ENCODE results near the gene RFX2. TPM values are rescaled to one million over a fixed set of nuclear protein-coding genes. Genes with fewer than 3 reads are reported as not detected.
"Not testable (repeated sequence)": the region's sequence is repeated elsewhere in the genome, so short reads cannot be mapped to it uniquely, and the experiment has no call there.

The RFX2 gene
- total RNA-seq, 2 experiments from 2014 or later, result 5.4 to 5.5 TPM

GRCh38 chr19:5971714-5972354 is 138.5 kb downstream of the RFX2 start:
- CTCF ChIA-PET, result interaction anchor here (1.0 to 1.7 kb wide), 4 partner anchors 16 to 168 kb away, joined by 3 to 4 read pairs (median 3); no protein-coding TSS in a partner anchor
- POLR2A ChIA-PET, result no interaction called here

GRCh38 chr19:5969476-5969875 is 140.8 kb downstream of the RFX2 start:
- POLR2A ChIA-PET, result no interaction called here
- CTCF ChIA-PET, result interaction anchor here (0.7 kb wide), 1 partner anchor 692 kb away, joined by 3 read pairs; no protein-coding TSS in a partner anchor

DNA sequence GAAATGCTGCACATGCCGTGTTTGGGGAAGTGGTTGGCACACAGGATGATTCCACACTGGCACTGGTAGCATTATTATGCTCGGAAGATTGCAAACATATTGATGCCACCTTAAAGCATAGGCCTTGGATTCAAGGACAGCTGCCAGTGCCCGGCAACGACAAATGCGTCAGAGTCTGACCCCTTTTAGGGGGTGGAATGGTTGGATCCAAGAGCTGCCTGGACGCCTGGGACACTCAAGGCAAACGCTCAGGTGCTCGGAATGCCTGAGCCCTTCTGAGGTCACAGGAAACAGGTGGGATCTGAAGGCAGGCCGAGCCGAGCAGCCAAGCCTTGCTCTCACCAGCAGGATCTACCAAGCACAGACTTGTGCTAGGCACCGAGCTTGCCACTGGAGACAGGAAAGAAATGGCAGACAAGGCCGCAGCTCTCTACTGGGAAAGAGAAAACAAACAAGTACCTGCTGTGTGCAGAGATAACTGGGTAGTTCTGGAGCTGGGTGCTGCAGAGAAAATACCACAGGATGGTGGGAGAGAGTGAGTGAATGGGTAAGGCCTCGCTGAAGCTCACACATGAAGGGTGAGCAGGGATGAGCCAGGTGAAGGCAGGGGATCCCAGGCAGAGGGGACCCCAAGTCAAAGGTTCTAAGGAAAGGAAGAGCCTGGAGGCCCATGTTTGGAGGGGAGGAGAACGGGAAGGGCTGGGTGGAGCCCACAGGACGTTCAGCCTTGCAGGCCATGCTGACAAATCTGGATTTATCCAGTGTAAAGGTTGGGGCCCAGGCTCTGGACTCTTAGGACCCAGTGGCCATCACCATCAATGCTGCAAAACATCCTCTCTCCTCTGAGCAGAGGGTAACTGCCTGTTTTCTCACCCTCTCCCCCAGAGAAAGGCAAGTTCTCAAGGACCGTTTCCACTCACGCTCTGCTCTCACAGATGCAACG is 141.6 kb downstream of the RFX2 start:
- CTCF ChIA-PET, result interaction anchor here (1.0 to 2.7 kb wide), 15 partner anchors 8 to 165 kb away, joined by 3 to 11 read pairs (median 5); partner anchors contain the start of genes NDUFA11 and VMAC
- POLR2A ChIA-PET, result interaction anchor here (1.1 to 1.6 kb wide), 2 partner anchors 9 to 64 kb away, joined by 3 to 5 read pairs; partner anchors contain the start of genes RANBP3 and VMAC

- ChIA-PET CTCF (interaction anchor here (0.5 to 2.7 kb wide), 19 partner anchors 8 to 188 kb away, joined by 3 to 11 read pairs (median 4); partner anchors contain the start of genes NDUFA11, RANBP3 and VMAC), POLR2A (interaction anchor here (1.1 to 1.6 kb wide), 2 partner anchors 10 to 64 kb away, joined by 3 to 5 read pairs; partner anchors contain the start of genes RANBP3 and VMAC)
Observed at GRCh38 chr19:5967994-5968430, 142.3 kb downstream of the RFX2 start.

GRCh38 chr19:5967571-5967970 is 142.7 kb downstream of the RFX2 start:
- POLR2A ChIA-PET, result interaction anchor here (1.1 to 1.6 kb wide), 2 partner anchors 10 to 63 kb away, joined by 3 to 5 read pairs; partner anchors contain the start of genes RANBP3 and VMAC
- CTCF ChIA-PET, result interaction anchor here (0.5 to 2.7 kb wide), 18 partner anchors 8 to 188 kb away, joined by 3 to 11 read pairs (median 4); partner anchors contain the start of genes NDUFA11 and RANBP3

DNA sequence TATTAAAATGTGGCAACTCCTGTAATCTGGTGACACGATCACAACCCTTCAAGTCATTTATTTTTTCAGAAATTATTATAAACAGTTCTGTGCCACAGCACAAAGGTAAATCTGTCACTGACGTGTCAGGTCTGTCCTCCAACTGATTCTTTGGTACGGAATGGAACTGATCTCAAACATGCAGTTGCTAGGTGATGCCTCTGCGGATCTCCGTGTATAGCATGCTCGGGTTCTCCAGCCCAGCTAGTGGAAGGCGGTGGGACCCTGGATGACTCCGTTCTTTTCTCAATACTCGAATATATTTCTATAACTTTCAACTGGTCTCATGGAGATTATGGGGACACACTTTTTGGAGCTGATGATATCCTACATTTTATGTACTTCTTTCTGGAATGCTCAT is 143.4 kb downstream of the RFX2 start:
- POLR2A ChIA-PET, result no interaction called here
- CTCF ChIA-PET, result interaction anchor here (1.2 to 2.7 kb wide), 8 partner anchors 10 to 163 kb away, joined by 3 to 11 read pairs (median 4); partner anchors contain the start of gene RANBP3

DNA sequence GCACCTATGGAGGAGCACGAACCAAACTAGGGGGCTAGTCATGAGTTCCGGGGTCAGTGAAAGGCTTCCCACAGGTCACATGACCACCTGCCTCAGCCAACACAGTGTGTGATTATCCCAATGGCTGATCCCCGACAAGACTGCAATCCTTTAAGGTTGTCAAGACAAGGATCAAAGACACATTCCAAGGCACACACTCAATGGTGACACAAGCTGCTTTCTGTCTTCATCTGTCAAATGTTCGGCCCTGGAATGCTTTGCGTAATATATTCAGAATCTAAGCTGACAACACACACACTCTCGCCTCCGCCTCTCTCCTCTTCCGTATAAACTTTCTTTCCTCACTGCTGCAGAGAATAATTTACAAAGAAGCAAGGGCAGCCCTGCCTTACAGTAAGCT is 144.1 kb downstream of the RFX2 start:
- CTCF ChIA-PET, result interaction anchor here (1.7 to 2.7 kb wide), 2 partner anchors 10 to 17 kb away, joined by 3 to 10 read pairs; no protein-coding TSS in a partner anchor
- POLR2A ChIA-PET, result no interaction called here

- CTCF ChIA-PET, result interaction anchor here (2.1 kb wide), 1 partner anchor 161 kb away, joined by 4 read pairs; no protein-coding TSS in a partner anchor
- POLR2A ChIA-PET, result no interaction called here
Observed at GRCh38 chr19:5964816-5965565, 145.3 kb downstream of the RFX2 start.

DNA sequence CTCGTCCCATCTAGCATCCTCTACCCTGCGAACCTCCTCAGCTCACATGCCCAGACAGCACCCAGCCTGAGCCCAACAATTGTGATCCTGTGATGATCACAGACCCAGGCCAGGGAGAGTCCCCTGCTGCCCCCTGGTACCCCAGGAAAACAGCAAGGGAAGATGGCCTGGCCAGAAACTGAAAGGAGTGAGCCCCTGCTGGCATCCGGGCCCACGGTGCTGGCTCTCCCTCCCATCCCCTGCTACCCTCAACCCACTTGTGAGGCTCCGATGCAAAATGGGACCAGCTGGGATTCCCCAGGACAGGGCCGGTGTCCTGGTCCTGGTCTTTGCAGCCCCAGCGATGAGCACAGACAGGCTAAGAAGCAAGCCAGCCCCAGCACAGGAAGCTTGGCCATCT is 146.4 kb downstream of the RFX2 start:
- POLR2A ChIA-PET, result no interaction called here
- CTCF ChIA-PET, result interaction anchor here (2.1 kb wide), 1 partner anchor 160 kb away, joined by 4 read pairs; no protein-coding TSS in a partner anchor

GRCh38 chr19:5963259-5963658 is 147.0 kb downstream of the RFX2 start:
- POLR2A ChIA-PET, result not testable (repeated sequence)
- CTCF ChIA-PET, result interaction anchor here (2.1 kb wide), 1 partner anchor 159 kb away, joined by 4 read pairs; no protein-coding TSS in a partner anchor

- POLR2A ChIA-PET, result interaction anchor here (0.6 to 1.5 kb wide), 5 partner anchors 12 to 1227 kb away, joined by 3 to 13 read pairs (median 5); no protein-coding TSS in a partner anchor
Observed at GRCh38 chr19:5961969-5962945, 148.0 kb downstream of the RFX2 start.

GRCh38 chr19:5961641-5961968 is 148.7 kb downstream of the RFX2 start:
- CTCF ChIA-PET, result interaction anchor here (1.1 to 1.3 kb wide), 2 partner anchors 13 to 61 kb away, joined by 3 read pairs; no protein-coding TSS in a partner anchor

More at GRCh38 chr19:5961969-5962945, 148.0 kb downstream of the RFX2 start:
- CTCF ChIA-PET, result interaction anchor here (0.5 to 1.3 kb wide), 4 partner anchors 8 to 1522 kb away, joined by 3 read pairs; no protein-coding TSS in a partner anchor

GRCh38 chr19:5960005-5961001 is 150.0 kb downstream of the RFX2 start:
- ChIA-PET CTCF (interaction anchor here (0.7 to 1.6 kb wide), 2 partner anchors 8 to 10 kb away, joined by 3 to 4 read pairs; no protein-coding TSS in a partner anchor), POLR2A (no interaction called here)

More at GRCh38 chr19:5961641-5961968, 148.7 kb downstream of the RFX2 start:
- POLR2A ChIA-PET, result interaction anchor here (1.2 to 1.5 kb wide), 2 partner anchors 11 to 14 kb away, joined by 3 to 5 read pairs; no protein-coding TSS in a partner anchor

DNA sequence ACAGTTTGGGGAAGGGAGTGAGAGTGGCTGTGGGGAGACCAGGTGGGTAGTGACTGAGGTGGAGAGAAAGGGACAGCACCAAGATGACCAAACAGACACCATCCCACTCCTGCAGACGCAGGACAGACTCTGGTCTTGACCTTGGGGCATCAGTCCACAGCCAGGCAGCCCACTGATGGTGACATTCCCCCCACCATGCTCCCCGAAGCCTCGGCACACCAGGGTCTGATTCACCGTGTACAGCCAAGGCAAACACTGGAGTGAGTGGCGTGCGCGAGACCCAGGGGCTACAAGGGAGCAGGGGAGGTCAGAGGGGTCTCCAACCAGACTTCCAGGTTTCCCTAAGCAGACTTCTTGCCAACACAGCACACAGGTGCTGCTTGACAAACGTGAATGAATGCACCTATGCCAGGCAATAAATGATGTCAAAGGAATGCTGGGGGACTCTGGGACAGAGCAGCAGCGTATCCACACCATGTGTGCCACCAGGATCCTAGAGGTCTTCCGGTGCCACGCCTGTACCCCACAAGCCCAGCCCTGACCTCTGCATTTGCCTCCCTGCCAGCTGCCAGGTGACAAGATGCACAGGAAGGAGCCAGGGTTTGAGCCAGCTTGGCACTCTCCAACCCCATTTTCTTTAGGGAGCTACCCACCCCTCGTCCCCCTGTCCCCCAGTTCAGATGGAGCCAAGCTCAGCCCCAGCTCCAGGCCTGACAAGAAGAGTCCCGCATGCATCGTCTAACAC is 150.9 kb downstream of the RFX2 start:
- ChIA-PET POLR2A (no interaction called here), CTCF (interaction anchor here (0.7 to 1.6 kb wide), 2 partner anchors 8 to 11 kb away, joined by 3 to 4 read pairs; no protein-coding TSS in a partner anchor)

- CTCF ChIA-PET, result no interaction called here
Observed at GRCh38 chr19:5958851-5959122, 151.5 kb downstream of the RFX2 start.

More at GRCh38 chr19:5958851-5959122, 151.5 kb downstream of the RFX2 start:
- POLR2A ChIA-PET, result no interaction called here

Measured in activated CD8-positive, alpha-beta memory T cell treated with anti-CD3 and anti-CD28 coated beads for 36 hours (primary cell).